Karpas-422 (cell line): Measurements from ENCODE around the gene ETV3L. TPM values are rescaled to one million over a fixed set of nuclear protein-coding genes. Genes with fewer than 3 reads are reported as not detected.

Experiments used
- DNase-seq: peaks from one replicate; pipeline ENCODE4 v3.0.0-alpha.2; 2015
- H2AFZ ChIP-seq: fragments of 200-600 bp; sonication (generic); 2 replicates; pipeline ENCODE4 v1.6.1; 2014; ENCODE audit warnings: antibody characterized with exemption, low read length, mixed read lengths
- H3K27ac ChIP-seq: fragments of 200-600 bp; sonication (generic); 2 replicates; pipeline ENCODE4 v1.5.1; 2014; ENCODE audit warnings: mild to moderate bottlenecking, low read length, moderate library complexity
- H3K27me3 ChIP-seq: fragments of 200-600 bp; sonication (generic); 2 replicates; pipeline ENCODE4 v1.6.1; 2014; ENCODE audit warnings: low read length, mixed read lengths
- H3K36me3 ChIP-seq: fragments of 200-600 bp; sonication (generic); 2 replicates; pipeline ENCODE4 v1.6.1; 2014; ENCODE audit warnings: low read length, mixed read lengths; ENCODE audit not compliant: insufficient read depth
- H3K4me1 ChIP-seq: fragments of 200-600 bp; sonication (generic); 2 replicates; pipeline ENCODE4 v1.6.1; 2014; ENCODE audit warnings: mild to moderate bottlenecking, low read length, mixed read lengths
- H3K4me2 ChIP-seq: fragments of 200-600 bp; sonication (generic); 2 replicates; pipeline ENCODE4 v1.6.1; 2014; ENCODE audit warnings: low read length, low read depth, mild to moderate bottlenecking; ENCODE audit not compliant: poor library complexity, severe bottlenecking
- H3K4me3 ChIP-seq: fragments of 200-600 bp; sonication (generic); 2 replicates; pipeline ENCODE4 v1.5.1; 2014; ENCODE audit warnings: mild to moderate bottlenecking, antibody characterized with exemption, low read length, mixed read lengths
- H3K79me2 ChIP-seq: fragments of 200-600 bp; sonication (generic); 2 replicates; pipeline ENCODE4 v1.6.1; 2014; ENCODE audit warnings: mild to moderate bottlenecking, low read length, mixed read lengths
- H3K9ac ChIP-seq: fragments of 200-600 bp; sonication (generic); 2 replicates; pipeline ENCODE4 v1.6.0; 2014; ENCODE audit warnings: low read length
- H3K9me2 ChIP-seq: fragments of 200-600 bp; sonication (generic), shearing (Covaris generic); replicated peaks from 2 replicates; pipeline ENCODE4 v1.6.0; 2014; ENCODE audit warnings: mild to moderate bottlenecking, low read length, moderate library complexity; ENCODE audit not compliant: insufficient read depth
- H3K9me3 ChIP-seq: fragments of 300-700, 200-600 bp; sonication (generic); 2 replicates; pipeline ENCODE4 v1.6.1; 2014; ENCODE audit warnings: low read length, mixed read lengths
- H4K20me1 ChIP-seq: fragments of 200-600 bp; sonication (generic); 2 replicates; pipeline ENCODE4 v1.6.1; 2014; ENCODE audit warnings: mild to moderate bottlenecking, antibody characterized with exemption, low read length, low read depth; ENCODE audit not compliant: insufficient read depth
- total RNA-seq: library from RNA; depleted of rRNA; stranded (reverse); fragments of >200 nt; shearing (Covaris generic); gene quantifications from 2 replicates; pipeline ENCODE4 v1.2.3, GENCODE V29; 2014; ENCODE audit warnings: low replicate concordance; rRNA removed

Gene ETV3L
- total RNA-seq, 1 experiment from 2014 or later, result not detected

DNA sequence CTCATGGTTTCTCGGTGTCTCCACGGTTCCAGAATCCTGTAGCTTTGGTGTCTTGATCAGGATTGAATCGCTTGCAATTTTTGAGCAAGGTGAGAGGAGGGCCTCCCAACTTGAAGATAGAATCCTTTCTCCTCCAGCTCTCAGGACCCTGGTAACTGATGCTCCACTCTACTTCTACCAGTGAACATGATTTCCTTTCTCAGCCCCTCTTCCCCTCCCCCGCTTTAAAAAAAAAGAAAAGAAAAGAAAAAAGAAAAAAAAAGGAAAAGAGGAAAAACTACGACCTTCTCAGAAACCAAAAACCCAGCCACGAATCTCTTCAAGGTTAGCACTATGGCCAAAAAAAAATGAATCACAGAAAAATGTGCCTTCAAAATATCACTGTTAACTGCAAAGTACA lies 55.3 kb downstream of the ETV3L start:
- H3K27ac ChIP-seq, result no peak overlapping the region
- H4K20me1 ChIP-seq, result no peaks in the 10 kb centered on the region
- H3K4me1 ChIP-seq, result no peaks in the 10 kb centered on the region
- no peak for DNase-seq
- H3K4me3 ChIP-seq, result no peak overlapping the region
- no peak overlapping the region for H3K4me2 ChIP-seq
- no peaks in the 10 kb centered on the region for H3K27me3 ChIP-seq
- H3K79me2 ChIP-seq, result no peaks in the 10 kb centered on the region
- H3K9ac ChIP-seq, result no peak overlapping the region
- H3K36me3 ChIP-seq, result no peaks in the 10 kb centered on the region
- no peaks in the 10 kb centered on the region for H3K9me2 ChIP-seq
- no peaks in the 10 kb centered on the region for H3K9me3 ChIP-seq
- H2AFZ ChIP-seq, result no peak overlapping the region

DNA sequence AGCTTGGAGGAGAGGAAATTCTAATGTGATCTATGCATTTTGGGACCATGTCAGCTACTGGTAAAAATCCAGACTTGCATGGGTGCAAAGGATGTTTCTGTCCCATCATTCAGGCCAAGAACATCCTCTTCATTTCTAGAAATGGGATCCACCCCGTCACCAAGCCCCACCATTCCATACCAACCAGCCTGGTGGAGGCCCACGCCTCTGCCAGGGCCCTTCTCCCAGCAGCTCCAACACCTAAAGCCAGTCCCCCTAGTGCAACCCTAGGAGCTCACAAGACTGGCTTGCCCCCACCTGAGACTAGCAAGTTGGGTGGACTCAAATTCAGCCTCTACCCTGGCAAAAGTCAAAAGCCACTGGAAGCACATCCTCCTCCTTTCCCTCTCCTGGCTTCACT lies 55.9 kb downstream of the ETV3L start:
- Histone ChIP-seq H3K9ac (no peak overlapping the region), H3K9me2 (no peaks in the 10 kb centered on the region), H3K4me3 (no peak overlapping the region), H3K27ac (no peak overlapping the region), H3K36me3 (no peaks in the 10 kb centered on the region), H3K4me2 (no peak overlapping the region), H3K9me3 (no peaks in the 10 kb centered on the region), H3K4me1 (no peaks in the 10 kb centered on the region), H3K79me2 (no peaks in the 10 kb centered on the region), H3K27me3 (no peaks in the 10 kb centered on the region), H4K20me1 (no peaks in the 10 kb centered on the region), H2AFZ (no peak overlapping the region)
- no peak for DNase-seq

DNA sequence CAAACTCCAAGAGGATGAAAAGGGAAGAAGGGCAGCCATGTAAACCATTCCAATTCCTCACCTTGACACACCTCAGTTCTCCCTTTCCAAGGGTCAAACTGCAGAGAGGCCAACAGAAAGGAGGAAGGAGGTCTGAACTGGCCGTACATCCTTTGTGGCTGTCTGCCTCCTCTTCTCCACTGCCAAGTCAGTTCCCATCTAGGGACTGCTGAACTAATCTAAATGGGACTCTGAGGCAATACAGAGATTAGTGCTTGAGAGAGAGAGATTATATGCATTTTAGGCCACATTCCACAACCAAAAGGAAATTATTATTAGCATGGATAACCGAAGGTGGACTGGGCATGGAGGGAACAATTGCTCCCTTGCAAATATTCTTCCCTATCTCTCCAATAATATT lies 56.8 kb downstream of the ETV3L start:
- H3K36me3 ChIP-seq, result no peaks in the 10 kb centered on the region
- no peak overlapping the region for H3K27ac ChIP-seq
- no peaks in the 10 kb centered on the region for H3K4me1 ChIP-seq
- no peaks in the 10 kb centered on the region for H4K20me1 ChIP-seq
- H3K27me3 ChIP-seq, result no peaks in the 10 kb centered on the region
- no peaks in the 10 kb centered on the region for H3K79me2 ChIP-seq
- H3K9ac ChIP-seq, result no peak overlapping the region
- H3K4me3 ChIP-seq, result no peak overlapping the region
- H3K9me3 ChIP-seq, result no peaks in the 10 kb centered on the region
- H3K4me2 ChIP-seq, result no peak overlapping the region
- H2AFZ ChIP-seq, result no peak overlapping the region
- no peak for DNase-seq
- no peaks in the 10 kb centered on the region for H3K9me2 ChIP-seq

Other genes starting within 250 kb of the ETV3L start
- not detected in 2 replicates for gene INSRR, start 240.7 kb downstream of the ETV3L start, total RNA-seq
- gene NTRK1, start 238.9 kb downstream of the ETV3L start, total RNA-seq, result not detected in 2 replicates
- gene PEAR1, start 206.1 kb downstream of the ETV3L start, total RNA-seq, result 0.22 TPM in 1 of 2 replicates, not detected in the other
- gene LRRC71, start 179.2 kb downstream of the ETV3L start, total RNA-seq, result not detected in 2 replicates
- gene ARHGEF11, start 54.1 kb downstream of the ETV3L start, total RNA-seq, result 0.11 and 0.14 TPM in 2 replicates
- gene ETV3, start 38.6 kb upstream of the ETV3L start, total RNA-seq, result 11.9 and 12.3 TPM in 2 replicates